ENCODE results near the gene SSUH2.

The SSUH2 gene

GRCh38 chr3:8573342-8573926 lies 71.2 kb downstream of the SSUH2 start:
- H3K27me3 ChIP-seq (ENCODE audit: insufficient read depth, low read length) = no peaks in the 10 kb centered on the region
- no peak overlapping the region for H3K14ac ChIP-seq (ENCODE audit: low read length)
- peaks cover 15 to 37% of the 10 kb centered on the region in 2 experiments for H3K36me3 ChIP-seq (ENCODE audit: control insufficient read depth in 1 of 2, insufficient read depth in 2 of 2, low read length in 2 of 2)
- no peak for DNase-seq
- no peak overlapping the region for H4K8ac ChIP-seq (ENCODE audit: low read depth, low read length)
- no peak overlapping the region for H2BK5ac ChIP-seq (ENCODE audit: low read depth, low read length, poor library complexity)
- no peak overlapping the region for H2BK12ac ChIP-seq (ENCODE audit: low read length)
- H4K91ac ChIP-seq (ENCODE audit: low read depth, low read length) = no peak overlapping the region
- H3K4ac ChIP-seq (ENCODE audit: low read depth, low read length) = no peak overlapping the region
- H3K79me1 ChIP-seq (ENCODE audit: low read length) = no peaks in the 10 kb centered on the region
- H3K4me2 ChIP-seq (ENCODE audit: low read length) = no peak overlapping the region
- H2AK5ac ChIP-seq (ENCODE audit: low read length) = no peak overlapping the region
- H3K18ac ChIP-seq (ENCODE audit: low read length) = no peak overlapping the region
- H4K12ac ChIP-seq (ENCODE audit: low read depth, low read length) = no peak overlapping the region
- no peak overlapping the region for H3K23ac ChIP-seq (ENCODE audit: low read length)
- H3K9ac ChIP-seq (ENCODE audit: low read length) = no peak overlapping the region
- no peaks in the 10 kb centered on the region for H3K9me3 ChIP-seq (ENCODE audit: insufficient read depth, low read depth, low read length)
- no peaks in the 10 kb centered on the region for H3K79me2 ChIP-seq (ENCODE audit: control insufficient read depth, insufficient read depth, low read length, poor library complexity)
- WGBS (ENCODE audit: extremely low coverage, insufficient coverage, insufficient read length) = no CpG with 5 or more reads among the region's 4 CpGs
- no peak overlapping the region for H2AFZ ChIP-seq (ENCODE audit: insufficient read depth, low read length, poor library complexity)
- no peaks in the 10 kb centered on the region for H3K4me1 ChIP-seq (ENCODE audit: control insufficient read depth in 1 of 2, insufficient read depth in 2 of 2, low read length in 2 of 2)
- no peak overlapping the region for H2BK120ac ChIP-seq (ENCODE audit: insufficient read depth, low read length, poor library complexity)
- no peak overlapping the region for H3K4me3 ChIP-seq (ENCODE audit: low read depth, low read length)
- no peak overlapping the region for H3K27ac ChIP-seq (ENCODE audit: low read depth, low read length)

DNA sequence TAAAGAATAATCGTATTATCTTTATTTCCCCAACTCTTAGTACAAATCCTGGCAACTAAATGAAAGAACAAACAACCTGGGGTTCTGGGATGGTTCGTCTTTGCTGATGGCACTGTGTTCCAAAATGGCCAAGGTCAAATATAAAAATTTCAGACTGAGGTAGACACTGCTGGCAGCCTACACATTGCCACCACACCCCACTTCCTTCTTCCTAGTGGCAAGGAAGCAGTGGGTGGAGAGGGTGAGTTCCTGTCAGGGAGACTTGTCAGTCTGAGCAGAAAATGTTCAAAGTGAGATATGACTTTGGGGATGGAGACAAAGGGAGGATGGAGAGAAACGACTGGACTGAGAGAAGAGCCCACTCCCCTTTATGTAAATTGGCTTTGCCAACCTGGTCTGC lies 73.3 kb downstream of the SSUH2 start:
- Histone ChIP-seq H3K79me1 (ENCODE audit: low read length) (no peaks in the 10 kb centered on the region), H3K27me3 (ENCODE audit: insufficient read depth, low read length) (no peaks in the 10 kb centered on the region), H4K12ac (ENCODE audit: low read depth, low read length) (no peak overlapping the region), H2BK12ac (ENCODE audit: low read length) (no peak overlapping the region), H3K23ac (ENCODE audit: low read length) (no peak overlapping the region), H3K4me3 (ENCODE audit: low read depth, low read length) (no peak overlapping the region), H3K18ac (ENCODE audit: low read length) (no peak overlapping the region), H2BK5ac (ENCODE audit: low read depth, low read length, poor library complexity) (no peak overlapping the region), H3K4me2 (ENCODE audit: low read length) (no peak overlapping the region), H2AK5ac (ENCODE audit: low read length) (no peak overlapping the region), H3K9ac (ENCODE audit: low read length) (no peak overlapping the region), H3K27ac (ENCODE audit: low read depth, low read length) (no peak overlapping the region), H4K91ac (ENCODE audit: low read depth, low read length) (no peak overlapping the region), H2AFZ (ENCODE audit: insufficient read depth, low read length, poor library complexity) (no peak overlapping the region), H3K14ac (ENCODE audit: low read length) (no peak overlapping the region), H3K4me1 (ENCODE audit: control insufficient read depth in 1 of 2, insufficient read depth in 2 of 2, low read length in 2 of 2) (no peaks in the 10 kb centered on the region), H3K4ac (ENCODE audit: low read depth, low read length) (no peak overlapping the region), H3K79me2 (ENCODE audit: control insufficient read depth, insufficient read depth, low read length, poor library complexity) (no peaks in the 10 kb centered on the region), H3K9me3 (ENCODE audit: insufficient read depth, low read depth, low read length) (peaks cover 3% of the 10 kb centered on the region), H4K8ac (ENCODE audit: low read depth, low read length) (no peak overlapping the region), H3K36me3 (ENCODE audit: control insufficient read depth in 1 of 2, insufficient read depth in 2 of 2, low read length in 2 of 2) (peaks cover 23 to 48% of the 10 kb centered on the region in 2 experiments), H2BK120ac (ENCODE audit: insufficient read depth, low read length, poor library complexity) (no peak overlapping the region)
- WGBS (ENCODE audit: extremely low coverage, insufficient coverage, insufficient read length) = no CpG with 5 or more reads among the region's 3 CpGs
- no peak for DNase-seq
